ENCODE results near the gene SIRPA.

SIRPA gene

DNA sequence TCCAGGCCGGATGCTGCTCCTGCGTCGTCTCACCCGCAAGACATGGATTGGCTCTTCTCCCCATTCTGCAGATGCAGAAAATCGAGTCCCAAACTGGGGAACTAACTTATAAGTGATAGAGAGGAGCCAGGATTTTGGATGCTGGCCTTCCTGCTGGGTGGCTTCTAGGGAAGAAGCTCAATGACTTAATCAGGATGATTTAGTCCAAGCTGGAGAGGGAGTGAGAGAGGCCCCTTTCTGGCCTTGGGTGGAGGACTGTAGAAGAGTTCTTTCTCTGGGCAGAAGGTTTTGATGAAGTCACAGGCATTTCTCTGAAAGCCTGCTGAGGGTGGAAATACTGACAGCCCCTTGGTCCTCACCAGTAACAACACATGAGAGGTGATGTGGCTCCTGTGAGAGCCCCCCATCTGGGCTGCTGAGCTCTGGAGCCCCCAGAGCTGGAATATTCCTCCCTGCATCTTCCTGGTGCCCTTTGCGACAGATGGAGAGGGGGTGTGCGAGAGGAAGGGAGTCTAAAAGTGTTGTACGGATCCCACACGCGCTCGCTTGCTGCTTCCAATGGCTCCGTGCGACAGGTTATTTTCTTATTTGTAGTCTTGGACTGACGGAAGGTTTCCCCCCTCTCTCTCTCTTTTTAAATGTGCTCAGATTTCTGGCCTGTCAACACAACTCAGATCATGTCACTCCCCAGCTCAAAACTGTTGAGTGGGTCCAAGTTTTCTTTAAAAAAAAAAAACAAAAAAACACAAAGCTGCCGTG lies 3.5 kb downstream of the SIRPA start:
- H3K27ac ChIP-seq: no peak overlapping the region
- no peak for TF ChIP-seq ZFX (IDR thresholded peaks at IDR 0.05; ENCODE audit: borderline replicate concordance)
- TF ChIP-seq, protein P1, sequence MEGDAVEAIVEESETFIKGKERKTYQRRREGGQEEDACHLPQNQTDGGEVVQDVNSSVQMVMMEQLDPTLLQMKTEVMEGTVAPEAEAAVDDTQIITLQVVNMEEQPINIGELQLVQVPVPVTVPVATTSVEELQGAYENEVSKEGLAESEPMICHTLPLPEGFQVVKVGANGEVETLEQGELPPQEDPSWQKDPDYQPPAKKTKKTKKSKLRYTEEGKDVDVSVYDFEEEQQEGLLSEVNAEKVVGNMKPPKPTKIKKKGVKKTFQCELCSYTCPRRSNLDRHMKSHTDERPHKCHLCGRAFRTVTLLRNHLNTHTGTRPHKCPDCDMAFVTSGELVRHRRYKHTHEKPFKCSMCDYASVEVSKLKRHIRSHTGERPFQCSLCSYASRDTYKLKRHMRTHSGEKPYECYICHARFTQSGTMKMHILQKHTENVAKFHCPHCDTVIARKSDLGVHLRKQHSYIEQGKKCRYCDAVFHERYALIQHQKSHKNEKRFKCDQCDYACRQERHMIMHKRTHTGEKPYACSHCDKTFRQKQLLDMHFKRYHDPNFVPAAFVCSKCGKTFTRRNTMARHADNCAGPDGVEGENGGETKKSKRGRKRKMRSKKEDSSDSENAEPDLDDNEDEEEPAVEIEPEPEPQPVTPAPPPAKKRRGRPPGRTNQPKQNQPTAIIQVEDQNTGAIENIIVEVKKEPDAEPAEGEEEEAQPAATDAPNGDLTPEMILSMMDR (IDR thresholded peaks at IDR 0.05): no peak

DNA sequence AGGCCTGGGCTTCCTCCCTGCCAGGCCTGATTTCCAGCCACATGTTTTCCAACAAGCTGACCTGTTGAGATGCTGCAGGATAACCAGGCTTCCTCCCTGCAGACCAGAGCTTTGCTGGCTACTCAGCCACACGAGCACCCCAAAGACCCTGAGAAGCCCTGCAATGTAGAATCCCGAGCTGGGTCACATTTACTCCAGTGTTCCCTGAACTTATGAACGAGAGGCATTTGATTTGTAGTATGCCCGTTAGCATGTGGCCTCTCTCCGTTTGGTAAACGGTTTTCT lies 4.0 kb downstream of the SIRPA start:
- H3K27ac ChIP-seq: no peak overlapping the region
- TF ChIP-seq, protein P1 (IDR thresholded peaks at IDR 0.05): no peak
- no peak for TF ChIP-seq ZFX (IDR thresholded peaks at IDR 0.05; ENCODE audit: borderline replicate concordance)

DNA sequence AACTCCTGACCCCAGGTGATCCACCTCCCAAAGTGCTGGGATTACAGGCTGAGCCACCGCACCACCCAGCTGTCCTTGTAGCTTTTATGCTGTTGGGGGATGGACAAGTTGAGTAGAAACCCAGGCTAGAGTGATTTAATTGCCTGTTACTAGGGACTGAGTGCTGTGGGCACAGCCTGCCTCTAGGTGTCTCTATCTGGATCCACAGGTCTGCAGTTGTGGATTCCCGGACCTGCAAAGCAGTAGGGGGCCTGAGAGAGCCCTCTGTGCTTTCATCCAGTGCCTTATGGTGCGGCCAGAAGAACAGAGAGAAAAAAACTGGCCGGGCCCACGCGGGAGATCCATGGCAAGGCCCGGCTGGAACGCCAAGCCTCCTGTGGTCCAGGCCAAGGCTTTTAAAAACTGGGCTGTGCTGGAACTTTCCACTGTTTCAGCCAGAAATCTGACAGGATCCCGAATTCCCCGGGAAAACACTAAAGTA lies 5.2 kb downstream of the SIRPA start:
- TF ChIP-seq, protein P1 (IDR thresholded peaks at IDR 0.05): peak; percentile 75
- TF ChIP-seq ZFX (IDR thresholded peaks at IDR 0.05; ENCODE audit: borderline replicate concordance): no peak
- no peak overlapping the region for H3K27ac ChIP-seq

DNA sequence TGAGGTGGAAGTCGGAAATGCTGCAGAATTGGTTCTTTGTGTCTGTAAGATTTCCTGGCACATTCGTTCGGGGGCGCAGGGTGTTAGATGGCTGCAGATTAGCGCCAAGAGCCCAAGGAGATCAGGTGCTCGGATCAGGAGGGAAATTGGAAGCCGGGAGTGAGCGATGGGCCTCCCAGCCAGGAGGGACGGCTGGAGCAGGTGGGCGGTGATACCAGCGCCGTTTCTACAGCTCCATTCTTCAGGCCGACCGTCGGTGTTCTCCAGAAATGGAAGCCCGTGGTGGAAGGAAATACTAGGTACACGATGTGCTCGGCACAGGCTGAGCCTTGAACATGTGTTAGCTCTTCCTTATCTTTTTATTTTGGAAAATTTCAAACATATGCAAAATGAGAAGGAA lies 6.5 kb downstream of the SIRPA start:
- TF ChIP-seq, protein P1 (IDR thresholded peaks at IDR 0.05): no peak
- TF ChIP-seq ZFX (IDR thresholded peaks at IDR 0.05; ENCODE audit: borderline replicate concordance): no peak
- no peak overlapping the region for H3K27ac ChIP-seq

DNA sequence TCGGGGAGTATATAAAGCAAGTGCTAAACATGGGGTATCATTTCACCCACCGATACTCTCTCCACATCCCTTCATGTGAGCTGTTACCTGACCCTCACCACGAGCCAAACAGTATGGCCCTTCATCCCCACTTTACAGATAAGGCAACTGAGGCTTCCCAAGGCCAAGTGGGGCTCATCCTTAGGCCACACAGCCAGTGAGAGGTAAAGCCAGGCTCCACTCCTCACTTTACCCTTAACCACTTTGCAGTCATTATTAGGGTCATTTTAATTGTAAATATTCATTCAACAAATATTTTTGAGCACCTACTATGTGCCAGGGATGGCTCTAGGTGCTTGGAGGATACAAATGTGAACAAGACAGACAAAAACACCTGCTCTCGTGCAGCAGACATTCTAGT lies 7.0 kb downstream of the SIRPA start:
- no peak overlapping the region for H3K27ac ChIP-seq
- TF ChIP-seq, protein P1 (IDR thresholded peaks at IDR 0.05): no peak
- no peak for TF ChIP-seq ZFX (IDR thresholded peaks at IDR 0.05; ENCODE audit: borderline replicate concordance)

DNA sequence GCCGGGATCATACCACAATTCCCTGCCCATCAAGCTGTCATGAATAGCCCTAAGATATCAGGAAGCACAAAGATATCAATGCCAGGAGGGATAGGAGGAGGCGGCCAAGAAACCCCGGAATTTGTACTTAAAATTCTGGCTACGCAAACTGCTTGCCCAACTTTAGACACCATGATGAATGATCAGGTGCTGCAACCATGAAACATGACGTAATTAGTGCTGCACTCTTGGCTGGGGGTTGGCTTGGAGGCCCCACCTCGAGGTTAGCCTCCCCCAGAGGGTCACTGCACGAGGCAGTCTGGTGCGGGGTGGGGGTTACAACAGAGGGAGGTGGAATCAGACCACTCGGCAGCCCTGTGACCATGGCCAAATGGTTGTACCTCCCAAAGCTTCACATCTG lies 8.9 kb downstream of the SIRPA start:
- TF ChIP-seq, protein P1 (IDR thresholded peaks at IDR 0.05): no peak
- H3K27ac ChIP-seq: no peak overlapping the region

DNA sequence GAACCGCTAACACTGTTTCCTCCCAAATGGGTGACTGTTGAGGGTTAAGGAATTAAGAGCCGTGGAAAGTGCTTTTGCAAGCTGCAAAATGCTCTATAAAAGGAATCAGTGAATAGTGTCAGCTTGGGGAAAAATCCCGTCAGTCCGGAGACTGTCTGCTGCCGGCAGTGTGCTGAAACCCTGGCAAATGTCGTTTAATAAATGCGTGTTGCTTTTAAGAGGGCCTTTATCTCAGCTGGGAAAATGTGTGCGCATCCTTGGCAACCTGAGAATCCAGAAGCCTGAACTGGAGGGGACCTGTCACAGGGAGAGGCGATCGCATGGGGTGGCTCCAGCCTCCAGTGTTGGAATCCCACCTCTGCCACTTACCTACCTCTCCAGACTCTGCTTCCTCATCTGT lies 9.8 kb downstream of the SIRPA start:
- TF ChIP-seq, protein P1 (IDR thresholded peaks at IDR 0.05): no peak
- no peak for TF ChIP-seq ZFX (IDR thresholded peaks at IDR 0.05; ENCODE audit: borderline replicate concordance)
- no peak overlapping the region for H3K27ac ChIP-seq

Measured in 22Rv1 (cell line).